Measurements from ENCODE around the gene STRN3. TPM values are rescaled to one million over a fixed set of nuclear protein-coding genes. Genes with fewer than 3 reads are reported as not detected.

Gene STRN3
- total RNA-seq, 1 experiment from 2014 or later, result 52.1 TPM

DNA sequence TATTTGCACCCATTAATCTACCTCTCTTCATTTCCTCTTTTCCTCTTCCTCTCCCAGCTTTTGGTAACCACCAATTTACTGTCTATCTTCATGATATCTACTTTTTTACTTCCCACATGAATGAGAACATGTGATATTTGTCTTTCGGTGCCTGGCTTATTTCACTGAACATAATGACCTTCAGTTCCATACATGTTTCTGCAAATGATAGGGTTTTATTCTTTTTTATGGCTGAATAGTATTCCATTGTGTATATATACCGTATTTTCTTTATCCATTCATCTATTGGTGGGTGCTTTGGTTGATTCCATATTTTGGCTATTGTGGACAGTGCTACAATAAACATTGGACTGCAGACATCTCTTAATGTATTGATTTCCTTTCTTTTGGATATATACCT is 49.0 kb upstream of the STRN3 start:
- H3K79me1 ChIP-seq (ENCODE audit: insufficient read depth, low read depth, low read length, poor library complexity, severe bottlenecking), result no peaks in the 10 kb centered on the region
- no peak overlapping the region for H3K56ac ChIP-seq (ENCODE audit: insufficient read length, low read depth, low read length)
- no peak overlapping the region for H2BK12ac ChIP-seq (ENCODE audit: insufficient read length, low read depth, low read length)
- DNase-seq, result no peak
- no peaks in the 10 kb centered on the region for H3K79me2 ChIP-seq (ENCODE audit: insufficient read depth, low read length)
- no peak overlapping the region for H4K91ac ChIP-seq (ENCODE audit: insufficient read length, low read depth, low read length)
- no peaks in the 10 kb centered on the region for H3K9me3 ChIP-seq (ENCODE audit: control insufficient read depth, low read depth, low read length)
- no peak overlapping the region for H4K8ac ChIP-seq (replicated peaks; ENCODE audit: insufficient read length, low read depth, low read length)
- H3K23ac ChIP-seq (ENCODE audit: insufficient read length, low read depth, low read length), result no peak overlapping the region
- H3K9ac ChIP-seq (ENCODE audit: extremely low read depth, insufficient read length, low read length), result no peak overlapping the region
- Mint-ChIP-seq H3K27ac (no peak overlapping the region), H3K36me3 (ENCODE audit: insufficient read depth in 1 of 3, low read depth in 3 of 3) (peaks cover 6 to 23% (median 8%) of the 10 kb centered on the region in 3 experiments), H3K9me3 (peaks cover 0 to 3% of the 10 kb centered on the region in 2 experiments; a peak in 1 of 5 replicates), H3K4me3 (no peak overlapping the region), H3K27me3 (ENCODE audit: low read depth) (no peaks in the 10 kb centered on the region), H3K4me1 (no peaks in the 10 kb centered on the region)
- H3K23me2 ChIP-seq (ENCODE audit: insufficient read length, low read depth, low read length, poor library complexity, severe bottlenecking), result no peaks in the 10 kb centered on the region
- no peaks in the 10 kb centered on the region for H3K4me1 ChIP-seq (ENCODE audit: insufficient read depth, low read length)
- no peak overlapping the region for H2BK120ac ChIP-seq (ENCODE audit: low read depth, low read length, poor library complexity, severe bottlenecking)
- H3K4me2 ChIP-seq (ENCODE audit: insufficient read depth, insufficient read length, low read length), result no peak overlapping the region
- H2AK5ac ChIP-seq (ENCODE audit: insufficient read length, low read length), result no peak overlapping the region
- no peak overlapping the region for H3K4ac ChIP-seq (ENCODE audit: low read depth, low read length)
- no peak overlapping the region for H4K5ac ChIP-seq (ENCODE audit: insufficient read length, low read depth, low read length)
- no peak overlapping the region for H3T11ph ChIP-seq (ENCODE audit: low read length)
- H3K27me3 ChIP-seq (ENCODE audit: insufficient read depth, low read length), result no peaks in the 10 kb centered on the region
- WGBS (ENCODE audit: extremely low coverage, insufficient read length, low lambda C conversion rate), result no CpG with 5 or more reads among the region's 2 CpGs
- H3K18ac ChIP-seq (ENCODE audit: insufficient read length, low read depth, low read length), result no peak overlapping the region
- H2AFZ ChIP-seq (ENCODE audit: low read length), result no peak overlapping the region
- H3K27ac ChIP-seq (ENCODE audit: insufficient read length, low read depth, low read length), result no peak overlapping the region
- no peak overlapping the region for H2BK5ac ChIP-seq (ENCODE audit: insufficient read length, low read length)
- H2BK20ac ChIP-seq (ENCODE audit: low read depth, low read length, poor library complexity, severe bottlenecking), result no peak overlapping the region
- no peaks in the 10 kb centered on the region for H4K20me1 ChIP-seq (ENCODE audit: control insufficient read depth, insufficient read depth, insufficient read length)
- H2BK15ac ChIP-seq (ENCODE audit: low read depth, low read length), result no peak overlapping the region
- no peak for TF ChIP-seq CTCF (conservative IDR thresholded peaks at IDR 0.05)
- H3K14ac ChIP-seq (ENCODE audit: insufficient read depth, low read length), result no peak overlapping the region

All from H9 (cell line).